Measurements from ENCODE around the gene SLC4A4. TPM values are rescaled to one million over a fixed set of nuclear protein-coding genes. Genes with fewer than 3 reads are reported as not detected.

SLC4A4 gene
- total RNA-seq, 5 donors from 2014 or later (not counting 1 experiment from before 2014, with no cell fraction given), result 0.76 to 3.2 (median 1.5) TPM

GRCh38 chr4:71446479-71447081, 107.8 kb downstream of the SLC4A4 start:
- Histone ChIP-seq H3K27me3 (replicated peaks in 1 of 2; ENCODE audit: control insufficient read depth in 2 of 2, extremely low read depth in 1 of 2, insufficient read depth in 2 of 2, low read length in 1 of 2) (no peaks in the 10 kb centered on the region), H3K36me3 (ENCODE audit: control insufficient read depth in 2 of 2, extremely low read depth in 1 of 2, insufficient read depth in 1 of 2, low read length in 1 of 2) (no peaks in the 10 kb centered on the region), H3K27ac (ENCODE audit: low read length) (no peak overlapping the region), H3K4me3 (ENCODE audit: control insufficient read depth in 1 of 2, extremely low read depth in 1 of 2, low read length in 1 of 2) (no peak overlapping the region), H3K4me1 (ENCODE audit: control insufficient read depth in 1 of 2, extremely low read depth in 1 of 2, insufficient read depth in 2 of 2, low read length in 2 of 2) (peaks cover 0 to 5% of the 10 kb centered on the region in 2 experiments), H3K9me3 (no peaks in the 10 kb centered on the region)
- Mint-ChIP-seq H3K36me3 (no peaks in the 10 kb centered on the region), H3K4me1 (no peaks in the 10 kb centered on the region), H3K9me3 (no peaks in the 10 kb centered on the region), H3K4me3 (no peak overlapping the region), H3K27me3 (peaks cover 0 to 5% of the 10 kb centered on the region in 2 donors), H3K27ac (no peak overlapping the region)
- no CpG with 5 or more reads among the region's 3 CpGs for WGBS (ENCODE audit: insufficient coverage)
- ChIA-PET POLR2A (no interaction called here), CTCF (no interaction called here)
- DNase-seq, result no peak
- ATAC-seq (replicated peaks in 1 of 4), result no peak

DNA sequence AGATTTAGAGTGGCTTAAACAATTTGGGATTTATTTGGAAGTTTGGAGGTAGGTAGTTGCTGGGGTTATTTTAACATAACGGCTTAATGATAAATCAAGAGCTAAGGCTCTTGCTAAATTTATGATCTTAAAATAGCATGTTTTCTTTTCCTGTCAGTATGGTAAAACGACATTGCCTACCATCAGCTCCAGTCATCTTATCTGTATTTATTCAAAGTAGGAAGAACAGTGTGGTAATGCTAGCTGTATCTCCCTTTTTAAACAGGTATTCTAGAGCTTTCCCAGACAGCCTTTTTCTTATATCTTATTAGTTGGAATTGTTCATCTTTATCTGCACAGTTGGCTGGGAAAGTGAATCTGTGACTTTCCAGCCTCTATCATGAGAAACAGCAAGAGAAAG, 110.2 kb downstream of the SLC4A4 start:
- peaks cover 0 to 5% of the 10 kb centered on the region in 2 experiments for H3K4me1 ChIP-seq (ENCODE audit: control insufficient read depth in 1 of 2, extremely low read depth in 1 of 2, insufficient read depth in 2 of 2, low read length in 2 of 2)
- H3K36me3 ChIP-seq (ENCODE audit: control insufficient read depth in 2 of 2, extremely low read depth in 1 of 2, insufficient read depth in 1 of 2, low read length in 1 of 2), result no peaks in the 10 kb centered on the region
- no peaks in the 10 kb centered on the region for H3K27me3 ChIP-seq (replicated peaks in 1 of 2; ENCODE audit: control insufficient read depth in 2 of 2, extremely low read depth in 1 of 2, insufficient read depth in 2 of 2, low read length in 1 of 2)
- H3K4me3 Mint-ChIP-seq, result no peak overlapping the region
- H3K36me3 Mint-ChIP-seq, result no peaks in the 10 kb centered on the region
- DNase-seq (no peak), ATAC-seq (replicated peaks in 1 of 4) (no peak)
- no peak overlapping the region for H3K27ac ChIP-seq (ENCODE audit: low read length)
- WGBS (ENCODE audit: insufficient coverage), result no CpG with 5 or more reads among the region's 2 CpGs
- H3K27ac Mint-ChIP-seq, result no peak overlapping the region
- H3K4me1 Mint-ChIP-seq, result no peaks in the 10 kb centered on the region
- CTCF ChIA-PET, result no interaction called here
- peaks cover 0 to 5% of the 10 kb centered on the region in 2 donors for H3K27me3 Mint-ChIP-seq
- POLR2A ChIA-PET, result interaction anchor here (0.5 to 0.6 kb wide), 2 partner anchors 31 to 564 kb away, joined by 7 to 9 read pairs; no protein-coding TSS in a partner anchor
- no peak overlapping the region for H3K4me3 ChIP-seq (ENCODE audit: control insufficient read depth in 1 of 2, extremely low read depth in 1 of 2, low read length in 1 of 2)
- no peaks in the 10 kb centered on the region for H3K9me3 ChIP-seq
- H3K9me3 Mint-ChIP-seq, result no peaks in the 10 kb centered on the region

DNA sequence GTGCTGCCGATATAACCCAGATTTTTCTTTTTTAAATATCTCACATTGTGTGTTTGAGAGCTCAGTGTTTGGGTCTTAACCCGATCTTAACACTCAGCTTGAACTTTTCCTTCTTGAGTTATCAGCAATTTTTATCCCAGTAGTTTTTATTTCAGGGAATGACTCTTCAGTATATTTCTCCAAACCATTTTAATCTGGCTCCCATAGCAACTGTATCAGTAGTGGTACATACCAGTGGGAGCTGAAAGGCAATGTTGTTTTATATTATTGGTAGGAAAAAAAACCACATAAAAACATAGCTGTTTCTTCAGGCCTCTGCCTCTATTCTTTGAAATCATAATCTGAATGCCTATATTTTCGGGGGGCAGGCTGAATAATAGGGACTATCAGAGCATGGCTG, 111.1 kb downstream of the SLC4A4 start:
- Mint-ChIP-seq H3K4me1 (no peaks in the 10 kb centered on the region), H3K27me3 (peaks cover 0 to 5% of the 10 kb centered on the region in 2 donors), H3K27ac (no peak overlapping the region), H3K4me3 (no peak overlapping the region), H3K9me3 (no peaks in the 10 kb centered on the region), H3K36me3 (no peaks in the 10 kb centered on the region)
- ChIA-PET POLR2A (no interaction called here), CTCF (no interaction called here)
- H3K4me3 ChIP-seq (ENCODE audit: control insufficient read depth in 1 of 2, extremely low read depth in 1 of 2, low read length in 1 of 2), result no peak overlapping the region
- H3K27me3 ChIP-seq (replicated peaks in 1 of 2; ENCODE audit: control insufficient read depth in 2 of 2, extremely low read depth in 1 of 2, insufficient read depth in 2 of 2, low read length in 1 of 2), result no peaks in the 10 kb centered on the region
- H3K36me3 ChIP-seq (ENCODE audit: control insufficient read depth in 2 of 2, extremely low read depth in 1 of 2, insufficient read depth in 1 of 2, low read length in 1 of 2), result no peaks in the 10 kb centered on the region
- no peak overlapping the region for H3K27ac ChIP-seq (ENCODE audit: low read length)
- DNase-seq, result no peak
- H3K4me1 ChIP-seq (ENCODE audit: control insufficient read depth in 1 of 2, extremely low read depth in 1 of 2, insufficient read depth in 2 of 2, low read length in 2 of 2), result peaks cover 0 to 2% of the 10 kb centered on the region in 2 experiments
- WGBS (ENCODE audit: insufficient coverage), result no CpG with 5 or more reads among the region's 3 CpGs
- H3K9me3 ChIP-seq, result no peaks in the 10 kb centered on the region
- no peak for ATAC-seq (replicated peaks in 1 of 4)

DNA sequence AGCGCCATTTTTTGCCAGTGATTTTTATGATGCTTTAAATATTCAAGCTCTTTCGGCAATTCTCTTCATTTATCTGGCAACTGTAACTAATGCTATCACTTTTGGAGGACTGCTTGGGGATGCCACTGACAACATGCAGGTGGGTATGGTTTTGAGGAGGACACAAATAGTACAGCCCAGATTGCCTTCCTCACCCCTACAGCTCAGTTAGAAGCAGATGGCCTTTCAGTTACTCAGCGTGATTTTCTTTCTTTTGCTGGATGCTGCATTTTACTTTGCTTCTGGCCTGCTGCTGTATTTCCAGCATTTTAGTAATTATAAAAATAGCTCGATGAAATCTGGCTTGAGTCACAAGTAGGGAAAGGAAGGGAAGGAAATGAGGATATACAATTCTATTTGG, 114.7 kb downstream of the SLC4A4 start:
- H3K27ac ChIP-seq (ENCODE audit: low read length), result no peak overlapping the region
- H3K36me3 ChIP-seq (ENCODE audit: control insufficient read depth in 2 of 2, extremely low read depth in 1 of 2, insufficient read depth in 1 of 2, low read length in 1 of 2), result no peaks in the 10 kb centered on the region
- no CpG with 5 or more reads among the region's 4 CpGs for WGBS (ENCODE audit: insufficient coverage)
- ATAC-seq (replicated peaks in 1 of 4) (no peak), DNase-seq (no peak)
- no peaks in the 10 kb centered on the region for H3K4me1 ChIP-seq (ENCODE audit: control insufficient read depth in 1 of 2, extremely low read depth in 1 of 2, insufficient read depth in 2 of 2, low read length in 2 of 2)
- H3K9me3 ChIP-seq, result no peaks in the 10 kb centered on the region
- no peak overlapping the region for H3K4me3 ChIP-seq (ENCODE audit: control insufficient read depth in 1 of 2, extremely low read depth in 1 of 2, low read length in 1 of 2)
- Mint-ChIP-seq H3K36me3 (no peaks in the 10 kb centered on the region), H3K27ac (no peak overlapping the region), H3K4me3 (no peak overlapping the region), H3K4me1 (no peaks in the 10 kb centered on the region), H3K9me3 (no peaks in the 10 kb centered on the region), H3K27me3 (peaks cover 0 to 4% of the 10 kb centered on the region in 2 donors)
- POLR2A ChIA-PET, result interaction anchor here in 1 of 2 donors (0.7 kb wide), 1 partner anchor 1061 kb away, joined by 5 read pairs; no protein-coding TSS in a partner anchor
- H3K27me3 ChIP-seq (replicated peaks in 1 of 2; ENCODE audit: control insufficient read depth in 2 of 2, extremely low read depth in 1 of 2, insufficient read depth in 2 of 2, low read length in 1 of 2), result no peaks in the 10 kb centered on the region
- CTCF ChIA-PET, result no interaction called here

GRCh38 chr4:71456841-71457240, 118.0 kb downstream of the SLC4A4 start:
- Histone ChIP-seq H3K4me1 (ENCODE audit: control insufficient read depth in 1 of 2, extremely low read depth in 1 of 2, insufficient read depth in 2 of 2, low read length in 2 of 2) (no peaks in the 10 kb centered on the region), H3K4me3 (ENCODE audit: control insufficient read depth in 1 of 2, extremely low read depth in 1 of 2, low read length in 1 of 2) (no peak overlapping the region), H3K36me3 (ENCODE audit: control insufficient read depth in 2 of 2, extremely low read depth in 1 of 2, insufficient read depth in 1 of 2, low read length in 1 of 2) (no peaks in the 10 kb centered on the region), H3K27ac (ENCODE audit: low read length) (no peak overlapping the region), H3K27me3 (replicated peaks in 1 of 2; ENCODE audit: control insufficient read depth in 2 of 2, extremely low read depth in 1 of 2, insufficient read depth in 2 of 2, low read length in 1 of 2) (no peaks in the 10 kb centered on the region), H3K9me3 (no peaks in the 10 kb centered on the region)
- Mint-ChIP-seq H3K4me3 (no peak overlapping the region), H3K36me3 (no peaks in the 10 kb centered on the region), H3K27me3 (no peaks in the 10 kb centered on the region), H3K9me3 (no peaks in the 10 kb centered on the region), H3K4me1 (no peaks in the 10 kb centered on the region), H3K27ac (no peak overlapping the region)
- DNase-seq (no peak), ATAC-seq (replicated peaks in 1 of 4) (no peak)
- ChIA-PET CTCF (no interaction called here), POLR2A (no interaction called here)
- 60% methylated on average over 1 of the region's 1 CpG for WGBS (ENCODE audit: insufficient coverage)

DNA sequence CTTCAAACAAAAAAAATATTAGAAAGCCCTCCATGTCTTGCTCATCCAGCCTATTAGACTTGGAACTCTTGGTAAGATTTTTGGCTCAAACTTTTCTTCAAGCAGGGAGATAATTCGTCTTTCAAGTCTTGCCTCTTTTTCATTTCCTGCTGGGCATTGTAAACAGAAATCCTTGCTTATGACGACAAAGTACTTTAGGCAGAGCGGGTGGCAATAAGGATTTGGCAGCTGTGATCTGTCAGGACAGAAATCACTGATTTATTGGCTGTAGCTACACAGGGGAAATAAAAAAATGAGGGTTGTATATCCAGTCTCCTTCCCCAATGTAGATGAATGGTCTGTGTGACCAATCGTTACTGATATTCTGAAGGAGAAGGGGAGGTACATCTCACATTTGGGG, 121.6 kb downstream of the SLC4A4 start:
- Histone ChIP-seq H3K9me3 (no peaks in the 10 kb centered on the region), H3K4me1 (ENCODE audit: control insufficient read depth in 1 of 2, extremely low read depth in 1 of 2, insufficient read depth in 2 of 2, low read length in 2 of 2) (no peaks in the 10 kb centered on the region), H3K27me3 (replicated peaks in 1 of 2; ENCODE audit: control insufficient read depth in 2 of 2, extremely low read depth in 1 of 2, insufficient read depth in 2 of 2, low read length in 1 of 2) (no peaks in the 10 kb centered on the region), H3K4me3 (ENCODE audit: control insufficient read depth in 1 of 2, extremely low read depth in 1 of 2, low read length in 1 of 2) (no peak overlapping the region), H3K36me3 (ENCODE audit: control insufficient read depth in 2 of 2, extremely low read depth in 1 of 2, insufficient read depth in 1 of 2, low read length in 1 of 2) (no peaks in the 10 kb centered on the region), H3K27ac (ENCODE audit: low read length) (no peak overlapping the region)
- ChIA-PET CTCF (no interaction called here), POLR2A (interaction anchor here in 1 of 2 donors (0.6 kb wide), 1 partner anchor 72 kb away, joined by 3 read pairs; no protein-coding TSS in a partner anchor)
- Mint-ChIP-seq H3K4me1 (no peaks in the 10 kb centered on the region), H3K4me3 (no peak overlapping the region), H3K27me3 (no peaks in the 10 kb centered on the region), H3K27ac (no peak overlapping the region), H3K9me3 (no peaks in the 10 kb centered on the region), H3K36me3 (no peaks in the 10 kb centered on the region)
- WGBS (ENCODE audit: insufficient coverage), result 83% methylated on average over 1 of the region's 4 CpGs
- ATAC-seq (replicated peaks in 1 of 4) (no peak), DNase-seq (no peak)

Measured in T-cell (primary cell).